Keratinocyte (primary cell): ENCODE measurements around the gene SIGLEC14. TPM values are rescaled to one million over a fixed set of nuclear protein-coding genes. Genes with fewer than 3 reads are reported as not detected.

ENCODE experiments used
- DNase-seq: peaks from one replicate; pipeline ENCODE4 v3.0.0-alpha.2; 2011; ENCODE audit warnings: low read depth, missing footprints, low spot score
- FAIRE-seq: peaks from 2 replicates; lab custom pipeline; 2011; peaks lifted over from hg19 to GRCh38; lab: Jason Lieb, UNC
- H2AFZ ChIP-seq: 2 replicates; pipeline ENCODE4 v1.6.0; 2012; ENCODE audit warnings: low read length, control low read depth, inconsistent platforms; ENCODE audit not compliant: control insufficient read depth
- H3K27ac ChIP-seq: 2 replicates; pipeline ENCODE4 v1.5.1; 2011; ENCODE audit warnings: low read length; ENCODE audit not compliant: control insufficient read depth, insufficient read depth
- H3K27me3 ChIP-seq: 3 replicates; pipeline ENCODE4 v1.6.0; 2011; ENCODE audit warnings: low read length; ENCODE audit not compliant: control insufficient read depth, insufficient read depth; ENCODE audit errors: extremely low read depth
- H3K36me3 ChIP-seq, 2 experiments: 2 replicates in 1 of 2; 3 replicates in 1 of 2; pipeline ENCODE4 v1.5.1; 2011; ENCODE audit warnings: low read length in 2 of 2, mild to moderate bottlenecking in 1 of 2; ENCODE audit not compliant: control insufficient read depth in 2 of 2, insufficient read depth in 2 of 2; ENCODE audit errors: extremely low read depth in 1 of 2
- H3K4me1 ChIP-seq: 3 replicates; pipeline ENCODE4 v1.5.1; 2011; ENCODE audit warnings: low read length; ENCODE audit not compliant: control insufficient read depth, insufficient read depth; ENCODE audit errors: extremely low read depth
- H3K4me2 ChIP-seq: 3 replicates; pipeline ENCODE4 v1.6.0; 2011; ENCODE audit warnings: low read depth, low read length; ENCODE audit not compliant: control insufficient read depth, insufficient read depth; ENCODE audit errors: extremely low read depth
- H3K4me3 ChIP-seq, 3 experiments: fragments of 200-600 bp in 1 of 3; sonication (generic) in 1 of 3; 2 replicates in 2 of 3; 3 replicates in 1 of 3; pipeline ENCODE4 v1.5.1; 2011 to 2016; ENCODE audit warnings: low read length in 3 of 3, mild to moderate bottlenecking in 3 of 3, control low read depth in 2 of 3, inconsistent platforms in 1 of 3, low read depth in 1 of 3, mixed read lengths in 1 of 3, mixed run types in 1 of 3, moderate library complexity in 1 of 3; ENCODE audit not compliant: control insufficient read depth in 2 of 3, insufficient read depth in 2 of 3; ENCODE audit errors: extremely low read depth in 1 of 3
- H3K79me2 ChIP-seq: 2 replicates; pipeline ENCODE4 v1.6.0; 2012; ENCODE audit warnings: low read length; ENCODE audit not compliant: control insufficient read depth, insufficient read depth
- H3K9ac ChIP-seq: 3 replicates; pipeline ENCODE4 v1.6.0; 2011; ENCODE audit warnings: low read length; ENCODE audit not compliant: control insufficient read depth, insufficient read depth; ENCODE audit errors: extremely low read depth
- H3K9me1 ChIP-seq: 3 replicates; pipeline ENCODE4 v1.6.0; 2011; ENCODE audit warnings: low read length; ENCODE audit not compliant: control insufficient read depth, insufficient read depth; ENCODE audit errors: extremely low read depth
- H3K9me3 ChIP-seq: 2 replicates; pipeline ENCODE4 v1.5.1; 2012; ENCODE audit warnings: low read depth, low read length; ENCODE audit not compliant: control insufficient read depth
- H4K20me1 ChIP-seq: 3 replicates; pipeline ENCODE4 v1.6.0; 2011; ENCODE audit warnings: low read length; ENCODE audit not compliant: control insufficient read depth, insufficient read depth; ENCODE audit errors: extremely low read depth
- CTCF ChIP-seq, 3 experiments: IDR thresholded peaks in 1 of 3; conservative IDR thresholded peaks in 1 of 3; optimal IDR thresholded peaks in 1 of 3; 2 replicates in 2 of 3; 3 replicates in 1 of 3; pipeline versions ENCODE3 to v1.5.1; 2011; ENCODE audit warnings: low read length in 3 of 3, mild to moderate bottlenecking in 3 of 3, moderate library complexity in 2 of 3, control low read depth in 1 of 3, inconsistent platforms in 1 of 3; ENCODE audit not compliant: insufficient read depth in 2 of 3; ENCODE audit errors: extremely low read depth in 1 of 3
- EZH2 ChIP-seq: IDR thresholded peaks from one replicate; pipeline ENCODE4 v1.6.1; 2012; ENCODE audit warnings: inconsistent platforms, mild to moderate bottlenecking, low read length, moderate library complexity
- dilution Hi-C: fragments of 300-500 bp; cut with MboI; formaldehyde crosslinking; loops from one replicate; pipeline ENCODE4 v1.7.0; 2020; ENCODE audit warnings: low sequenced_read_pairs; ENCODE audit not compliant: extremely low pct_ligation_motif_present
- polyA plus RNA-seq, 5 experiments: library from polyadenylated mRNA; depleted of rRNA in 3 of 5; stranded (reverse) in 3 of 5; stranded (forward) in 1 of 5; unstranded in 1 of 5; fragments of >200 nt; gene quantifications; 1 replicate in 1 of 5; 2 replicates in 3 of 5; 3 replicates in 1 of 5; pipeline versions ENCODE4 v1.2.1 to v1.2.3, GENCODE V29; 2011 to 2012; ENCODE audit warnings: missing spikeins in 2 of 5, low read depth in 1 of 5, low replicate concordance in 1 of 5

SIGLEC14 gene
- polyA plus RNA-seq, 1 donor (not counting 4 experiments of a cell fraction or from before 2014, with no cell fraction given) = not detected

- dilution Hi-C loops = no loop called here
- Histone ChIP-seq H3K9me1 (no peaks in the 10 kb centered on the region), H3K27me3 (no peaks in the 10 kb centered on the region), H3K4me1 (no peaks in the 10 kb centered on the region), H2AFZ (no peak overlapping the region), H3K9ac (no peak overlapping the region), H3K4me3 (no peak overlapping the region), H3K79me2 (no peaks in the 10 kb centered on the region), H3K9me3 (no peaks in the 10 kb centered on the region), H3K27ac (no peak overlapping the region), H3K4me2 (no peak overlapping the region), H3K36me3 (no peaks in the 10 kb centered on the region), H4K20me1 (no peaks in the 10 kb centered on the region)
- no peak for FAIRE-seq
- no peak for DNase-seq
- TF ChIP-seq CTCF (optimal IDR thresholded peaks at IDR 0.05 in 1 of 3, IDR thresholded peaks at IDR 0.05 in 1 of 3, conservative IDR thresholded peaks at IDR 0.05 in 1 of 3; ENCODE audit: extremely low read depth in 1 of 3, insufficient read depth in 2 of 3, low read length in 3 of 3) (no peak), EZH2 (no peak)
These were observed 1.9 kb downstream of the SIGLEC14 start for GRCh38 chr19:51644636-51645271.

GRCh38 chr19:51641648-51642047 lies 5.0 kb downstream of the SIGLEC14 start:
- Histone ChIP-seq H3K9me3 (no peaks in the 10 kb centered on the region), H3K36me3 (no peaks in the 10 kb centered on the region), H3K27me3 (no peaks in the 10 kb centered on the region), H2AFZ (no peak overlapping the region), H3K9ac (no peak overlapping the region), H3K9me1 (no peaks in the 10 kb centered on the region), H3K79me2 (no peaks in the 10 kb centered on the region), H3K4me1 (no peaks in the 10 kb centered on the region), H3K4me2 (no peak overlapping the region), H3K4me3 (no peak overlapping the region), H3K27ac (no peak overlapping the region), H4K20me1 (no peaks in the 10 kb centered on the region)
- dilution Hi-C loops = no loop called here
- no peak for TF ChIP-seq CTCF (optimal IDR thresholded peaks at IDR 0.05 in 1 of 3, IDR thresholded peaks at IDR 0.05 in 1 of 3, conservative IDR thresholded peaks at IDR 0.05 in 1 of 3; ENCODE audit: extremely low read depth in 1 of 3, insufficient read depth in 2 of 3, low read length in 3 of 3)
- no peak for TF ChIP-seq EZH2
- FAIRE-seq (no peak), DNase-seq (no peak)
